Activated naive CD8-positive, alpha-beta T cell treated with anti-CD3 and anti-CD28 coated beads, Interleukin-2, amount 50 U/mL, for 24 hours (primary cell): ENCODE results near the gene PLLP.

Experiments used
- ATAC-seq: fragments of 150-1000 bp; cut with Tn5 transposase; one replicate; pipeline ENCODE4 v1.10.0; 2021
- DNase-seq: peaks from one replicate; pipeline ENCODE4 v3.0.0; 2021
- H3K27ac Mint-ChIP-seq: one replicate; pipeline ENCODE4 v1.8.0; 2021; ENCODE audit warnings: mild to moderate bottlenecking, mixed read lengths
- H3K27me3 Mint-ChIP-seq: one replicate; pipeline ENCODE4 v1.8.0; 2021; ENCODE audit warnings: mixed read lengths
- H3K36me3 Mint-ChIP-seq: one replicate; pipeline ENCODE4 v1.8.0; 2021; ENCODE audit warnings: low read depth, mixed read lengths
- H3K4me1 Mint-ChIP-seq: one replicate; pipeline ENCODE4 v1.8.0; 2021; ENCODE audit warnings: mixed read lengths
- H3K4me3 Mint-ChIP-seq: one replicate; pipeline ENCODE4 v1.8.0; 2021; ENCODE audit warnings: mild to moderate bottlenecking, moderate library complexity, mixed read lengths
- H3K9me3 Mint-ChIP-seq: one replicate; pipeline ENCODE4 v1.8.0; 2021; ENCODE audit warnings: mixed read lengths

Gene PLLP

GRCh38 chr16:57239107-57239506 lies 45.4 kb downstream of the PLLP start:
- H3K9me3 Mint-ChIP-seq = no peaks in the 10 kb centered on the region
- H3K4me1 Mint-ChIP-seq = peaks cover 23% of the 10 kb centered on the region
- H3K27ac Mint-ChIP-seq = no peak overlapping the region
- ATAC-seq = no peak
- H3K36me3 Mint-ChIP-seq = peaks cover 30% of the 10 kb centered on the region
- no peak for DNase-seq
- H3K27me3 Mint-ChIP-seq = no peaks in the 10 kb centered on the region
- no peak overlapping the region for H3K4me3 Mint-ChIP-seq

- H3K9me3 Mint-ChIP-seq = no peaks in the 10 kb centered on the region
- no peak overlapping the region for H3K4me3 Mint-ChIP-seq
- H3K27me3 Mint-ChIP-seq = no peaks in the 10 kb centered on the region
- peaks cover 20% of the 10 kb centered on the region for H3K4me1 Mint-ChIP-seq
- H3K36me3 Mint-ChIP-seq = peaks cover 34% of the 10 kb centered on the region
- ATAC-seq (no peak), DNase-seq (no peak)
- no peak overlapping the region for H3K27ac Mint-ChIP-seq
Measured at GRCh38 chr16:57238682-57239081, 45.8 kb downstream of the PLLP start.

GRCh38 chr16:57236022-57236350 lies 48.5 kb downstream of the PLLP start:
- peaks cover 17% of the 10 kb centered on the region for H3K4me1 Mint-ChIP-seq
- ATAC-seq = no peak
- no peak for DNase-seq
- H3K36me3 Mint-ChIP-seq = peaks cover 50% of the 10 kb centered on the region
- H3K27ac Mint-ChIP-seq = peak overlapping the region; percentile 27
- no peaks in the 10 kb centered on the region for H3K9me3 Mint-ChIP-seq
- no peak overlapping the region for H3K4me3 Mint-ChIP-seq
- H3K27me3 Mint-ChIP-seq = no peaks in the 10 kb centered on the region

GRCh38 chr16:57235128-57236021 lies 49.1 kb downstream of the PLLP start:
- Mint-ChIP-seq H3K27me3 (no peaks in the 10 kb centered on the region), H3K4me1 (peaks cover 14% of the 10 kb centered on the region), H3K36me3 (peaks cover 54% of the 10 kb centered on the region), H3K4me3 (no peak overlapping the region), H3K9me3 (no peaks in the 10 kb centered on the region), H3K27ac (no peak overlapping the region)
- DNase-seq (no peak), ATAC-seq (peak; percentile 92)

GRCh38 chr16:57234707-57235092 lies 49.8 kb downstream of the PLLP start:
- H3K27ac Mint-ChIP-seq = no peak overlapping the region
- peaks cover 56% of the 10 kb centered on the region for H3K36me3 Mint-ChIP-seq
- peaks cover 14% of the 10 kb centered on the region for H3K4me1 Mint-ChIP-seq
- ATAC-seq (no peak), DNase-seq (no peak)
- H3K9me3 Mint-ChIP-seq = no peaks in the 10 kb centered on the region
- H3K4me3 Mint-ChIP-seq = no peak overlapping the region
- H3K27me3 Mint-ChIP-seq = no peaks in the 10 kb centered on the region

- DNase-seq = no peak
- no peaks in the 10 kb centered on the region for H3K27me3 Mint-ChIP-seq
- ATAC-seq = no peak
- peaks cover 14% of the 10 kb centered on the region for H3K4me1 Mint-ChIP-seq
- no peaks in the 10 kb centered on the region for H3K9me3 Mint-ChIP-seq
- H3K4me3 Mint-ChIP-seq = no peak overlapping the region
- peaks cover 52% of the 10 kb centered on the region for H3K36me3 Mint-ChIP-seq
- no peak overlapping the region for H3K27ac Mint-ChIP-seq
Measured at GRCh38 chr16:57233944-57234706, 50.3 kb downstream of the PLLP start.

GRCh38 chr16:57231821-57232350 lies 52.6 kb downstream of the PLLP start:
- DNase-seq (no peak), ATAC-seq (no peak)
- Mint-ChIP-seq H3K4me3 (no peak overlapping the region), H3K9me3 (no peaks in the 10 kb centered on the region), H3K4me1 (peaks cover 11% of the 10 kb centered on the region), H3K36me3 (peaks cover 55% of the 10 kb centered on the region), H3K27ac (no peak overlapping the region), H3K27me3 (no peaks in the 10 kb centered on the region)

- Mint-ChIP-seq H3K36me3 (peaks cover 52% of the 10 kb centered on the region), H3K4me3 (no peak overlapping the region), H3K27ac (no peak overlapping the region), H3K27me3 (no peaks in the 10 kb centered on the region), H3K9me3 (no peaks in the 10 kb centered on the region), H3K4me1 (no peaks in the 10 kb centered on the region)
- DNase-seq = no peak
- no peak for ATAC-seq
Measured at GRCh38 chr16:57229079-57229478, 55.4 kb downstream of the PLLP start.

GRCh38 chr16:57226701-57227621 lies 57.5 kb downstream of the PLLP start:
- H3K36me3 Mint-ChIP-seq = peaks cover 53% of the 10 kb centered on the region
- ATAC-seq = no peak
- no peaks in the 10 kb centered on the region for H3K27me3 Mint-ChIP-seq
- no peak overlapping the region for H3K27ac Mint-ChIP-seq
- H3K4me3 Mint-ChIP-seq = no peak overlapping the region
- DNase-seq = no peak
- no peaks in the 10 kb centered on the region for H3K4me1 Mint-ChIP-seq
- H3K9me3 Mint-ChIP-seq = no peaks in the 10 kb centered on the region

GRCh38 chr16:57225978-57226377 lies 58.5 kb downstream of the PLLP start:
- ATAC-seq = no peak
- no peak overlapping the region for H3K4me3 Mint-ChIP-seq
- no peak for DNase-seq
- H3K36me3 Mint-ChIP-seq = peaks cover 51% of the 10 kb centered on the region
- H3K27ac Mint-ChIP-seq = no peak overlapping the region
- no peaks in the 10 kb centered on the region for H3K9me3 Mint-ChIP-seq
- no peaks in the 10 kb centered on the region for H3K4me1 Mint-ChIP-seq
- H3K27me3 Mint-ChIP-seq = no peaks in the 10 kb centered on the region

- DNase-seq (no peak), ATAC-seq (no peak)
- no peaks in the 10 kb centered on the region for H3K9me3 Mint-ChIP-seq
- H3K4me3 Mint-ChIP-seq = no peak overlapping the region
- no peaks in the 10 kb centered on the region for H3K4me1 Mint-ChIP-seq
- H3K36me3 Mint-ChIP-seq = peaks cover 53% of the 10 kb centered on the region
- H3K27me3 Mint-ChIP-seq = no peaks in the 10 kb centered on the region
- H3K27ac Mint-ChIP-seq = no peak overlapping the region
Measured at GRCh38 chr16:57224651-57225335, 59.7 kb downstream of the PLLP start.

GRCh38 chr16:57223057-57223456 lies 61.4 kb downstream of the PLLP start:
- Mint-ChIP-seq H3K27me3 (no peaks in the 10 kb centered on the region), H3K27ac (no peak overlapping the region), H3K4me1 (no peaks in the 10 kb centered on the region), H3K36me3 (peaks cover 67% of the 10 kb centered on the region), H3K4me3 (no peak overlapping the region), H3K9me3 (peaks cover 11% of the 10 kb centered on the region)
- ATAC-seq = no peak
- no peak for DNase-seq

GRCh38 chr16:57216968-57217367 lies 67.5 kb downstream of the PLLP start:
- DNase-seq (no peak), ATAC-seq (no peak)
- H3K36me3 Mint-ChIP-seq = peaks cover 87% of the 10 kb centered on the region
- no peaks in the 10 kb centered on the region for H3K4me1 Mint-ChIP-seq
- H3K27ac Mint-ChIP-seq = no peak overlapping the region
- no peak overlapping the region for H3K4me3 Mint-ChIP-seq
- no peaks in the 10 kb centered on the region for H3K27me3 Mint-ChIP-seq
- H3K9me3 Mint-ChIP-seq = peaks cover 41% of the 10 kb centered on the region

GRCh38 chr16:57213462-57213861 lies 71.0 kb downstream of the PLLP start:
- no peak for ATAC-seq

More at GRCh38 chr16:57213462-57213861, 71.0 kb downstream of the PLLP start:
- H3K4me3 Mint-ChIP-seq = no peak overlapping the region
- no peaks in the 10 kb centered on the region for H3K4me1 Mint-ChIP-seq
- H3K27ac Mint-ChIP-seq = no peak overlapping the region
- DNase-seq = no peak
- H3K36me3 Mint-ChIP-seq = peaks cover 74% of the 10 kb centered on the region
- H3K9me3 Mint-ChIP-seq = peaks cover 34% of the 10 kb centered on the region
- H3K27me3 Mint-ChIP-seq = no peaks in the 10 kb centered on the region
